A549 (cell line): Measurements from ENCODE around the gene THBS1. TPM values are rescaled to one million over a fixed set of nuclear protein-coding genes. Genes with fewer than 3 reads are reported as not detected.
A peak's percentile ranks its signal among the peaks of the same experiment; 100 is the strongest.

Experiments
- ATAC-seq, 2 experiments: fragments of 200-7000 bp in 1 of 2; fragments of >200 bp in 1 of 2; cut with Nextera tagmentation in 1 of 2; cut with Tn5 transposase in 1 of 2; 3 replicates each; pipeline versions ENCODE4 v1.8.0 to v1.9.1; 2018 to 2020; ENCODE audit warnings: mild to moderate bottlenecking in 1 of 2, moderate library complexity in 1 of 2
- CTCF ChIA-PET: fragments of 300-600 bp; sonication (Branson Sonifier 250); formaldehyde crosslinking; extraction: SDS; loops from one replicate; lab custom pipeline; 2021; ENCODE audit warnings: antibody characterized with exemption, inconsistent platforms; lab: Yijun Ruan, JAX
- POLR2A ChIA-PET: fragments of 350-600 bp; formaldehyde crosslinking; extraction: SDS; loops from one replicate; lab custom pipeline; 2021; ENCODE audit warnings: antibody characterized with exemption, inconsistent platforms; lab: Yijun Ruan, JAX
- DNase-seq, 2 experiments: peaks; one replicate each; pipeline versions ENCODE4 v3.0.0 to v3.0.0-alpha.2; 2011 to 2016; ENCODE audit warnings: low read depth in 1 of 2, low spot score in 1 of 2
- FAIRE-seq: peaks from 2 replicates; lab custom pipeline; 2011; peaks lifted over from hg19 to GRCh38; lab: Jason Lieb, UNC
- H3K27ac ChIP-seq, 2 experiments: fragments of >200 bp; sonication (Bioruptor Twin); formaldehyde crosslinking; 3 replicates each; pipeline ENCODE4 v1.5.1; 2016 to 2017
- H3K4me1 ChIP-seq: fragments of >200 bp; sonication (Bioruptor Twin); formaldehyde crosslinking; 3 replicates; pipeline ENCODE4 v1.6.1; 2016
- H3K4me2 ChIP-seq: fragments of >200 bp; sonication (Bioruptor Twin); formaldehyde crosslinking; 3 replicates; pipeline ENCODE4 v1.6.1; 2016
- H3K4me3 ChIP-seq: fragments of >200 bp; sonication (Bioruptor Twin); formaldehyde crosslinking; 3 replicates; pipeline ENCODE4 v1.5.1; 2016
- H3K9me3 ChIP-seq: fragments of >200 bp; sonication (Bioruptor Twin); formaldehyde crosslinking; 3 replicates; pipeline ENCODE4 v1.6.1; 2016
- CBX2 ChIP-seq: fragments of 200-600 bp; sonication (generic); IDR thresholded peaks from 2 replicates; pipeline ENCODE4 v1.6.1; 2016; ENCODE audit warnings: low read depth, mild to moderate bottlenecking, borderline replicate concordance
- CEBPB ChIP-seq, 2 experiments: fragments of >200 bp in 1 of 2; sonication (Bioruptor Twin) in 1 of 2; formaldehyde crosslinking in 1 of 2; IDR thresholded peaks; 2 replicates each; pipeline ENCODE4 v1.6.1; 2012 to 2016
- CHD2 ChIP-seq: fragments of 150-350 bp; IDR thresholded peaks from 2 replicates; pipeline ENCODE4 v1.6.1; 2014; ENCODE audit warnings: low read length; ENCODE audit not compliant: partially characterized antibody
- EHMT2 ChIP-seq: fragments of 200-600 bp; sonication (generic); IDR thresholded peaks from 2 replicates; pipeline ENCODE4 v1.6.1; 2016; ENCODE audit warnings: antibody characterized with exemption, low read depth, mild to moderate bottlenecking, moderate library complexity
- ESRRA ChIP-seq: fragments of 150-350 bp; IDR thresholded peaks from 2 replicates; pipeline ENCODE4 v1.6.1; 2014; ENCODE audit warnings: mild to moderate bottlenecking, low read length, borderline replicate concordance
- FOXS1 ChIP-seq: fragments of 250-450 bp; sonication (Bioruptor Pico); IDR thresholded peaks from 2 replicates; pipeline ENCODE4 v1.5.0; 2020; ENCODE audit warnings: mild to moderate bottlenecking, moderate library complexity
- HDAC2 ChIP-seq: fragments of 200-600 bp; sonication (generic); IDR thresholded peaks from 2 replicates; pipeline ENCODE4 v1.6.1; 2016
- HEYL ChIP-seq: fragments of 250-450 bp; sonication (Bioruptor Pico); IDR thresholded peaks from 2 replicates; pipeline ENCODE4 v1.8.0; 2021; ENCODE audit warnings: mild to moderate bottlenecking, moderate library complexity
- HOXB13 ChIP-seq: fragments of 250-450 bp; sonication (Bioruptor Pico); IDR thresholded peaks from 2 replicates; pipeline ENCODE4 v1.5.0; 2020; ENCODE audit warnings: low read depth, mild to moderate bottlenecking, moderate library complexity
- JUN ChIP-seq, 2 experiments: fragments of >200 bp; sonication (Bioruptor Twin); formaldehyde crosslinking; IDR thresholded peaks; 2 replicates in 1 of 2; 3 replicates in 1 of 2; pipeline ENCODE4 v1.6.1; 2016 to 2017
- JUNB ChIP-seq: fragments of >200 bp; sonication (Bioruptor Twin); formaldehyde crosslinking; IDR thresholded peaks from 2 replicates; pipeline ENCODE4 v1.6.1; 2016
- MAFK ChIP-seq: fragments of 450-650 bp; IDR thresholded peaks from 2 replicates; pipeline ENCODE4 v1.6.1; 2014; ENCODE audit not compliant: partially characterized antibody
- MYC ChIP-seq: IDR thresholded peaks from 2 replicates; pipeline ENCODE4 v1.6.1; 2012; ENCODE audit warnings: mild to moderate bottlenecking, inconsistent platforms, low read length, improper control_type of control experiment, borderline replicate concordance
- POLR2A ChIP-seq: IDR thresholded peaks from 2 replicates; pipeline ENCODE4 v1.6.1; 2012; ENCODE audit warnings: mild to moderate bottlenecking, low read length
- RARB ChIP-seq: fragments of 250-450 bp; sonication (Bioruptor Pico); IDR thresholded peaks from 2 replicates; pipeline ENCODE4 v1.8.0; 2021; ENCODE audit warnings: mild to moderate bottlenecking, moderate library complexity
- RCOR1 ChIP-seq: fragments of 150-350 bp; IDR thresholded peaks from 2 replicates; pipeline ENCODE4 v1.6.1; 2014; ENCODE audit warnings: antibody characterized with exemption, low read length, low read depth
- RFX5 ChIP-seq: fragments of 450-650 bp; IDR thresholded peaks from 2 replicates; pipeline ENCODE4 v1.7.1; 2014; ENCODE audit warnings: antibody characterized with exemption, mild to moderate bottlenecking, moderate library complexity
- RNF2 ChIP-seq: fragments of 200-600 bp; sonication (generic); IDR thresholded peaks from 2 replicates; pipeline ENCODE4 v1.6.1; 2016; ENCODE audit warnings: low read depth, mild to moderate bottlenecking, antibody characterized with exemption, moderate library complexity, borderline replicate concordance
- SMC3 ChIP-seq: fragments of >200 bp; sonication (Bioruptor Twin); formaldehyde crosslinking; IDR thresholded peaks from 3 replicates; pipeline ENCODE4 v1.6.1; 2018; ENCODE audit warnings: inconsistent platforms
- TFCP2L1 ChIP-seq: fragments of 250-450 bp; sonication (Bioruptor Pico); IDR thresholded peaks from 2 replicates; pipeline ENCODE4 v1.5.0; 2021; ENCODE audit warnings: mild to moderate bottlenecking
- TP53 ChIP-seq: fragments of 250-450 bp; sonication (Bioruptor Pico); IDR thresholded peaks from 2 replicates; pipeline ENCODE4 v1.5.0; 2021; ENCODE audit warnings: mild to moderate bottlenecking, moderate library complexity
- ZNF302 ChIP-seq: fragments of 250-450 bp; sonication (Bioruptor Pico); IDR thresholded peaks from 2 replicates; pipeline ENCODE4 v1.9.0; 2021; ENCODE audit warnings: inconsistent platforms, mild to moderate bottlenecking, moderate library complexity
- WGBS: methylation state at CpG from one replicate; pipeline ENCODE4 v1.1.6; 2017; ENCODE audit errors: missing lambda C conversion rate; 5-methylcytosine and 5-hydroxymethylcytosine counted together
- polyA plus RNA-seq, 4 experiments: library from polyadenylated mRNA; depleted of rRNA in 3 of 4; stranded (reverse); fragments of >200 nt; fragmentation: RNase III in 1 of 4; extraction: RNeasy Plus Mini Kit Qiagen cat#74134 plus additional on column Dnase treatment in 1 of 4; gene quantifications; 2 replicates in 3 of 4; 3 replicates in 1 of 4; pipeline ENCODE4 v1.2.3, GENCODE V29; 2011 to 2017
- TF ChIP-seq, protein P1 (sequence below): fragments of >200 bp; sonication (Bioruptor Twin); formaldehyde crosslinking; IDR thresholded peaks from 2 replicates; pipeline ENCODE4 v1.6.1; 2016
- TF ChIP-seq, protein P2 (sequence below): fragments of >200 bp; sonication (Bioruptor Twin); formaldehyde crosslinking; IDR thresholded peaks from 3 replicates; pipeline ENCODE4 v1.6.1; 2016
- TF ChIP-seq, protein P3 (sequence below): fragments of 250-450 bp; sonication (Bioruptor Pico); IDR thresholded peaks from 2 replicates; pipeline ENCODE4 v1.5.0; 2020; ENCODE audit warnings: low read depth, mild to moderate bottlenecking, moderate library complexity

THBS1 gene
- polyA plus RNA-seq, 2 of the 4 experiments (the other 2 are of a cell fraction) = 46.8 to 54.9 TPM

DNA sequence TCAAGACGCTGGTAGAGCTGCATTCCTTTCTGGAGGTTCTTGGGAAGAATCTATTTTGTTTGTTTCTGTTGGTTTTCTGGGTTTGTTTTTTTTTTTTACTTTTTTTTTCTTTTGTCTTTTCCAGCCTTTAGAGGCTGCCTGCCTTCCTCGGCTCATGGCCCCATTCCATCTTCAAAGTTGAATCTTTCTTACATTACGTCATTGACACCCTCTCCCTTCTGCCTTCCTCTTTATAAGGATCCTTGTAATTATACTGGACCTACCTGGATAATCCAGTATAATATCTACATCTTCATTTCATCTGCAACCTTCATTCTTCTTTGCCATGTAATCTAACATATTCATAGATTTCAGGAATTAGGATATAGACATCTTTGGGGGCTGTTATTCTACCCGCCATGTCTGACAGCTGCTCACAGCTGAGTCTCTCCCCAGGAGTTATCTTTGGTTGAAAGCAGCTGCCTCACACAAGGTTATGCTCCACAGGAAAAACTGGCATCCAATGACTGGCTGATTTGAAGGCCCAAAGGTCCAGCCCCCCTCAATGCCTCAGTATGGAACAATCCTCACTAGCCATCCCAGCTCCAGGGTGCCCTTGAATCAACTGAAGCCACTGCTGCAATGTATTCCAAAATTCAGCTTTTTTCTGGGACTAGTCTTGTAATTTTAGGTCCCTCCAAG, 38.4 kb upstream of the THBS1 start:
- POLR2A ChIA-PET = no interaction called here
- Histone ChIP-seq H3K9me3 (peaks cover 5% of the 10 kb centered on the region; the same call in 1 of the 3 replicates), H3K27ac (no peak overlapping the region), H3K4me2 (no peak overlapping the region), H3K4me3 (no peak overlapping the region), H3K4me1 (no peaks in the 10 kb centered on the region)
- no peak for DNase-seq
- FAIRE-seq = no peak
- CTCF ChIA-PET = interaction anchor here (0.6 to 1.0 kb wide), 3 partner anchors 11 to 40 kb away, joined by 3 to 4 read pairs (median 3); no protein-coding TSS in a partner anchor
- 72% methylated on average over 4 of the region's 4 CpGs for WGBS
- no peak for TF ChIP-seq CHD2
- no peak for TF ChIP-seq JUNB
- TF ChIP-seq SMC3 = no peak
- TF ChIP-seq CBX2 = no peak
- TF ChIP-seq ESRRA = no peak
- TF ChIP-seq RARB (CRISPR knock-in tag) = no peak
- no peak for TF ChIP-seq FOXS1 (CRISPR knock-in tag)
- TF ChIP-seq, protein P1, sequence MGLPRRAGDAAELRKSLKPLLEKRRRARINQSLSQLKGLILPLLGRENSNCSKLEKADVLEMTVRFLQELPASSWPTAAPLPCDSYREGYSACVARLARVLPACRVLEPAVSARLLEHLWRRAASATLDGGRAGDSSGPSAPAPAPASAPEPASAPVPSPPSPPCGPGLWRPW = no peak
- no peak for TF ChIP-seq RCOR1
- no peak for TF ChIP-seq RFX5
- TF ChIP-seq MYC = no peak
- TF ChIP-seq, protein P2, sequence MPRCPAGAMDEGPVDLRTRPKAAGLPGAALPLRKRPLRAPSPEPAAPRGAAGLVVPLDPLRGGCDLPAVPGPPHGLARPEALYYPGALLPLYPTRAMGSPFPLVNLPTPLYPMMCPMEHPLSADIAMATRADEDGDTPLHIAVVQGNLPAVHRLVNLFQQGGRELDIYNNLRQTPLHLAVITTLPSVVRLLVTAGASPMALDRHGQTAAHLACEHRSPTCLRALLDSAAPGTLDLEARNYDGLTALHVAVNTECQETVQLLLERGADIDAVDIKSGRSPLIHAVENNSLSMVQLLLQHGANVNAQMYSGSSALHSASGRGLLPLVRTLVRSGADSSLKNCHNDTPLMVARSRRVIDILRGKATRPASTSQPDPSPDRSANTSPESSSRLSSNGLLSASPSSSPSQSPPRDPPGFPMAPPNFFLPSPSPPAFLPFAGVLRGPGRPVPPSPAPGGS = no peak
- ATAC-seq = no peak

DNA sequence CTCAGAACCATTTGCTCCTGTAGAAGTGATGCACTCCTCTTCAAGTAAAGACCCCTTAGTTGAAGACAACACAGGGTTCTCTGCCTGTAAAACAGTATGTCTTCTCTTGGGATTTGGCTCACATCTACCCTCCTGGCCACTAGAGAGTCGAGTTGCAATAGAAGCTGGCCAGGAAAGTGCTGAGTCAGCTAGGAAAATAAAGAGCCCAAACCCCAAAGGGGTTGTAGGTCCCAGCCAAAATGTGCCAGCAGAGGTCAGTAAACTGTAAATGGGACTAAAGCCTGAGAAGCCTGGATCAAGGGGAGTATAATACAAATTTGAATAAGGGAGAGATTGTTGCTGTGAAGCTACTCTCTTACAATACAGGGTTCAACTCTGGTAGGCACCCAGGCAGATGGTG, 37.2 kb upstream of the THBS1 start:
- TF ChIP-seq MAFK (peak; percentile 93), HDAC2 (no peak)
- Histone ChIP-seq H3K9me3 (peaks cover 5% of the 10 kb centered on the region; the same call in 1 of the 3 replicates), H3K4me1 (no peaks in the 10 kb centered on the region), H3K4me2 (no peak overlapping the region), H3K4me3 (no peak overlapping the region), H3K27ac (no peak overlapping the region)
- no peak for FAIRE-seq
- no peak for ATAC-seq
- CTCF ChIA-PET = interaction anchor here (0.8 kb wide), 1 partner anchor 39 kb away, joined by 3 read pairs; no protein-coding TSS in a partner anchor
- POLR2A ChIA-PET = no interaction called here
- 0% methylated on average over 1 of the region's 1 CpG for WGBS
- peak in 1 of 2 experiments; percentile 7 for DNase-seq

DNA sequence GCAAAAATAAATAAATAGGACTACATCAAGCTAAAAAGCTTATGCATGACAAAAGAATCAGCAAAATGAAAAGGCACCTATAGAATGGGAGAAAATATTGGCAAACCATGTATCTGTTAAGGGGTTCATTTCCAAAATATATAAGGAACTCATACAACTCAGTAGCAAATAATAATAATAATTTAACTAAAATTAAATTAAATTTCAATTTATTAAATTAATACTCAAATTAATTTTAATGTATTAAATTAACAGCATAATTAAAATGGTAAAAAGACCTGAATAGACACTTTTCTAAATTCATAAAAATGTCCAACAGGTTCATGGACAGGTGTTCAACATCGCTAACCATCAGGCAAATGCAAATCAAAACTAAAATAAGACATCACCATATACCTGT, 34.0 kb upstream of the THBS1 start:
- CTCF ChIA-PET = no interaction called here
- Histone ChIP-seq H3K4me3 (no peak overlapping the region), H3K27ac (no peak overlapping the region), H3K4me1 (no peaks in the 10 kb centered on the region), H3K9me3 (peaks cover 5% of the 10 kb centered on the region; the same call in 1 of the 3 replicates), H3K4me2 (no peak overlapping the region)
- no peak for DNase-seq
- TF ChIP-seq, protein P3, sequence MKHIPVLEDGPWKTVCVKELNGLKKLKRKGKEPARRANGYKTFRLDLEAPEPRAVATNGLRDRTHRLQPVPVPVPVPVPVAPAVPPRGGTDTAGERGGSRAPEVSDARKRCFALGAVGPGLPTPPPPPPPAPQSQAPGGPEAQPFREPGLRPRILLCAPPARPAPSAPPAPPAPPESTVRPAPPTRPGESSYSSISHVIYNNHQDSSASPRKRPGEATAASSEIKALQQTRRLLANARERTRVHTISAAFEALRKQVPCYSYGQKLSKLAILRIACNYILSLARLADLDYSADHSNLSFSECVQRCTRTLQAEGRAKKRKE (CRISPR knock-in tag) = no peak
- TF ChIP-seq MYC (no peak), RNF2 (no peak), TFCP2L1 (CRISPR knock-in tag) (no peak), HOXB13 (CRISPR knock-in tag) (no peak), EHMT2 (no peak), TP53 (CRISPR knock-in tag) (no peak), ZNF302 (CRISPR knock-in tag) (no peak), JUN (IDR thresholded peaks at IDR 0.05) (no peak), CEBPB (IDR thresholded peaks at IDR 0.05) (no peak), HEYL (CRISPR knock-in tag) (no peak), POLR2A (no peak), HDAC2 (no peak)
- TF ChIP-seq, protein P1 = no peak
- no peak for FAIRE-seq
- no peak for ATAC-seq
- POLR2A ChIA-PET = no interaction called here
- 80% methylated on average over 1 of the region's 1 CpG for WGBS
